AG08395 (cell line): ENCODE results near the gene TFB1M.
"Not testable (repeated sequence)": the region's sequence is repeated elsewhere in the genome, so short reads cannot be mapped to it uniquely, and the experiment has no call there.

ENCODE experiments used
- DNase-seq: peaks from one replicate; pipeline ENCODE4 v3.0.0; 2012; ENCODE audit warnings: mixed read lengths, low spot score

TFB1M gene

GRCh38 chr6:155235087-155235486, 79.2 kb downstream of the TFB1M start:
- DNase-seq: no peak

GRCh38 chr6:155234687-155235086, 79.6 kb downstream of the TFB1M start:
- no peak for DNase-seq

- no peak for DNase-seq
Observed at GRCh38 chr6:155234167-155234566, 80.1 kb downstream of the TFB1M start.

GRCh38 chr6:155232848-155233247, 81.4 kb downstream of the TFB1M start:
- DNase-seq: no peak

DNA sequence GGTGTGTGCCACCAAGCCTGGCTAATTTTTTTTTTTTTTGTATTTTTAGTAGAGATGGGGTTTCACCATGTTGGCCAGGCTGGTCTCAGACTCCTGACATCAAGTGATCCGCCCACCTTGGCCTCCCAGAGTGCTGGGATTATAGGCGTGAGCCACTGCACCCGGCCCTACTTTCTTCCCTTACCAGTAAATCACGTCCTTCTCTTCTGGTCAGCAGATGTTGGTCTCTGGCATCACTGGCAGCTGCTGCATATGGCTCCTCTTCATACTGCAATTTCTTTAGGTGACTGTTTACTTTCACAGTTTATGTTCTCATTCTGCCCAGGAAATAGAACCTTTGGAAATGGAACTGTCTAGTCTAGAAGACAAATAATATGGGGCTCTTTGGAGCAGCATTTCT, 83.3 kb downstream of the TFB1M start:
- not testable (repeated sequence) for DNase-seq

DNA sequence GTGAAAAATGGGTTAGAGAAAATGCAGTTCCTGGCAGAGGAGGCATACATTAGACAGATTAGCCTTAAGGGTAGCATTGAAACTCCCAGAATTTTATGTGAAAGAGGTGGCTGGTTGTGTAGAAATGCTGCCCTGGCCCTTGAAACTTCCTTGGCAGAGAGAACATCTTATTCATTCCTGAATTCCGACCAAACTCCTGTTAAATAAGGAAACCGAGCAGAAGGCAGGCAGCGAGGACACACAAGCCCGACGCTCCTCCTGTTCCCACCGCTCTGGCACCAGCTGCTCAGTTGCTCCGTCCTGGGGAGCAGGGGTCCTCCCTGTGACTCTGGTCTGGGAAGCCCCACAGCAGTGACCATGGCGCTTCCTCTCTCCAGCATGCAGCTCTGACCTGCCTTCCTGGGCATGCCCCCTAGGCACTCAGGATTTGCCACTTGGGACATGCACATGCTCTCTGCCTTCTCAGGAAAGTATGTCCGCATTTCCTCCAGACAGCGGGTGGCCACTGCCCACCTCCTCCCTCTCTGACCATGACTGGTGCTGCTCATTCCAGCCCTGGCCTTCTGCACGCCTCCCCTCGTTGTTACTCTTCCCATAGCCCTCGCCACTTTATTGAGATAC, 85.6 kb downstream of the TFB1M start:
- peak; percentile 59 for DNase-seq

GRCh38 chr6:155227046-155227445, 87.2 kb downstream of the TFB1M start:
- DNase-seq: no peak

GRCh38 chr6:155224618-155225017, 89.7 kb downstream of the TFB1M start:
- DNase-seq: no peak

- DNase-seq: peak; percentile 67
Observed at GRCh38 chr6:155223646-155224451, 90.4 kb downstream of the TFB1M start.

DNA sequence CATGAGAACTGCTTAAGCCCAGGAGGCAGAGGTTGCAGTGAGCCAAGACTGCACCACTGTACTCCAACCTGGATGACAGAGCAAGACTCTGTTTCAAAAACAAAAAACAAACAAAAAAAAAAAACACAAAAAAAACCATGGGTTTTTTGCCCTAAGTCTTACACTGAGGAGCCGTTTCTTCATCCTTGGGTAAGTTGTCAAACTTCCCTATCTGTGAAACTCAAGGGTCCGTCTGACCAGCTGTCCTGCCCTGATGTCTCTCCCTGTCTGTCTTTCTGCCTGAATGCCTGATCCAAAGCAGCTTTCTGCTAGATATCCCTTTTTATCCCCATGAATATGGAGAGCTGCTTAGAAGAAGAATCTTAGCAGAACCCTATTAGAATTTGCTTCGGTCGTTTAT, 91.8 kb downstream of the TFB1M start:
- DNase-seq: no peak

DNA sequence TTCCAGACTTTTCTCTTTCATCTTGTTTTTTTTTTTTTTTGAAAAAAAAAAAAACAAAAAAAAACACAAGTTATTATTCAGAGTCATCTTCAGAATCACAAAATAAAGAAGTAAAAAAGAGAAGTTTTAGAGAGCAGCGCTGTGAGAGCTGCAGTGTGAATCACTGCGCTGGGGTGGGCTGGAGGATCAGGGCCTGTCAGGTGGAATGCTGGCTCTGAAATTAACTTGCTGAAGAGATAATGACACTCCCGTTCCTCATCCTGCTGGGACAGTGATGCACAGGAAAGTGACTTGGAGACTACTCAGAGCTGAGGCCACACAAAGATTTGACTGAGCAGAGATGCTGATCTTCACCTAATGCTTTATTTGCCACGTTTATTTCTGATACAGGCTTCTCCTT, 93.2 kb downstream of the TFB1M start:
- DNase-seq: no peak

GRCh38 chr6:155219858-155220301, 94.4 kb downstream of the TFB1M start:
- peak; percentile 19 for DNase-seq

GRCh38 chr6:155219299-155219698, 95.0 kb downstream of the TFB1M start:
- DNase-seq: no peak

DNA sequence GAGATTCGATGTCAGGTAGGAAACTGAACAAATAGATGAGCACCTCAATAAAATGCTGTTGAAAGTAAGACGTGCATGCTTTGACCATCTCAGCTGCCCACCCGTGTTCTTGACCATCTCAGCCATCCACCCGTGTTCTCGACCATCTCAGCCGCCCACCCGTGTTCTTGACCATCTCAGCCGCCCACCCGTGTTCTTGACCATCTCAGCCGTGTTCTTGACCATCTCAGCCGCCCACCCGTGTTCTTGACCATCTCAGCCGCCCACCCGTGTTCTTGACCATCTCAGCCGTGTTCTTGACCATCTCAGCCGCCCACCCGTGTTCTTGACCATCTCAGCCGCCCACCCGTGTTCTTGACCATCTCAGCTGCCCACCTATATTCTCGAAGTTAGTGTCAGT, 95.6 kb downstream of the TFB1M start:
- not testable (repeated sequence) for DNase-seq

- DNase-seq: no peak
Observed at GRCh38 chr6:155216312-155217046, 97.8 kb downstream of the TFB1M start.

GRCh38 chr6:155215906-155216305, 98.4 kb downstream of the TFB1M start:
- no peak for DNase-seq

GRCh38 chr6:155213611-155214372, 100.5 kb downstream of the TFB1M start:
- no peak for DNase-seq

DNA sequence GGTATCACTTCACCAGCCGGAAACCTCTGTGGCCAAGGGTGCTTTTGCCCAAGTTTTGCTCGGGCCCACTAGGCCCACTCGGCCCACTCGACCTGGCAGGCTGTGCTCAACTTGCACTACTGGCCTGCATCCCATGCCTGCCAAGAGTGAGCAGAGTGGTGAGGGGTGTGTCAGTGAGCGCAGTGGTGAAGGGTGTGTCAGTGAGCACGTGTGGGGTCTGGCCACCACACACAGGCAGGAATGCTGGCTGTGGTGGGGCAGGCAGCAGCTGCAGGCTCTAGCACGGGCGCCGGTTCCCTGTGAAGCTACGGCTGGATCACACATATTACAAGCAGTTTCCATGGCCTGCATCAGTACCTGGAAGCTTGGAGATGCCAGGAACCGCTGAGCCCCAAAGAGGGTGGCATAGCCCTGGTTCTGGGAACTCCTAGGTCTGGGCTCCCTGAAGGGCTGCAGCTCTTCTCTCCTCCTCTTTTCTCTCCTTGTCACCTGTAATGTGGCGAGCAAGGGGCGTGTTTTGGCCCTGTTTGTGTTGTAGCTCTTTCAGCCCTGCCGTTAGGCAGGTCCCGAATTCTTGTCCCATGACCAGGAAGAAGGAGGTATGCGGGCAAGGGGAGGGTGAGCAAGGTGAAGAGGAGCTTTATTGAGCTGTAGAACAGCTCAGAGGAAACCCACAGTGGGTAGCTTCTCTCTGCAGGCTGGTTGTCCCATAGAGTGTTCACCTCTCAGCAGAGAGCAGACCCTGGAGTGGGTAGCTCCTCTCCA, 101.5 kb downstream of the TFB1M start:
- DNase-seq: no peak

DNA sequence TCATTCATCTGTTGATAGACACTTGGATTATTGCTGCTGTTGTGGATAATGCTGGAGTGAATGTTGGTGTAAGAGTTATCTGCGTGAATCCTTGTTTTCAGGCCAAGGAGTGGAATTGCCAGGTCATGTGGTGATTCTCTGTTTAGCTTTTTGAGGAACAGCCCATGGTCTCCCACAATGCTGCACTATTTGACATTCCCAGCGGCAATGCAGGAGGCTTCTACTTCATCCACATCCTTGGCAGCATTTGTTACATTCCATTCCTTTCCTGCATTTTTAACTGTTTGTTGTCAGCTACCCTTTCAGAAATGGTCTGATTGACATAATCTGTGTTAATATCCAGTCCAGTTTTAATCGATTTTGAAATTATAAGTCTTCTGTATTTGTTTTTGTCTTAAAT, 102.2 kb downstream of the TFB1M start:
- no peak for DNase-seq

GRCh38 chr6:155207223-155207622, 107.1 kb downstream of the TFB1M start:
- no peak for DNase-seq
